ENCODE results near the gene CRK. TPM values are rescaled to one million over a fixed set of nuclear protein-coding genes. Genes with fewer than 3 reads are reported as not detected.
A peak's percentile ranks its signal among the peaks of the same experiment; 100 is the strongest.

Gene CRK
- total and polyA plus RNA-seq, 10 of the 15 experiments (the other 5 are each of a cell fraction or from before 2014, with no cell fraction given) = 11.1 to 23.8 (median 20.5) TPM

GRCh38 chr17:1460233-1460632 lies 4.2 kb upstream of the CRK start:
- Histone ChIP-seq H4K20me1 (ENCODE audit: control insufficient read depth, insufficient read depth) (no peaks in the 10 kb centered on the region), H2AFZ (ENCODE audit: control insufficient read depth, low read depth, low read length) (no peak overlapping the region), H3K27me3 (replicated peaks in 1 of 2; ENCODE audit: control insufficient read depth in 2 of 2, insufficient read depth in 2 of 2, low read length in 1 of 2) (no peaks in the 10 kb centered on the region), H3K4me2 (ENCODE audit: control insufficient read depth, insufficient read depth) (no peak overlapping the region), H3K4me3 (no peak overlapping the region), H3K9ac (ENCODE audit: control insufficient read depth, insufficient read depth, low read length) (no peak overlapping the region), H3K4me1 (ENCODE audit: control insufficient read depth, insufficient read depth, low read length) (peaks cover 19% of the 10 kb centered on the region), H3K36me3 (ENCODE audit: control insufficient read depth in 2 of 2, insufficient read depth in 2 of 2, low read length in 1 of 2) (no peaks in the 10 kb centered on the region), H3K79me2 (ENCODE audit: control insufficient read depth, insufficient read depth, low read length) (peaks cover 8% of the 10 kb centered on the region), H3K9me3 (replicated peaks; ENCODE audit: control insufficient read depth, insufficient read depth, low read length) (no peaks in the 10 kb centered on the region), H3K27ac (ENCODE audit: control insufficient read depth, insufficient read depth) (no peak overlapping the region)
- ATAC-seq (no peak), FAIRE-seq (no peak), DNase-seq (ENCODE audit: low read depth, low spot score) (no peak)
- WGBS (ENCODE audit: insufficient coverage, insufficient replicate concordance, low lambda C conversion rate, missing lambda C conversion rate) = 47% methylated on average over 6 of the region's 6 CpGs
- in situ Hi-C loops (cut with MboI) = no loop called here
- BruUV-seq (replicated peaks) = no TSS peak
- POLR2A ChIA-PET = interaction anchor here (0.5 to 1.3 kb wide), 4 partner anchors 15 to 55 kb away, joined by 3 to 5 read pairs (median 4); no protein-coding TSS in a partner anchor
- RAD21 ChIA-PET (ENCODE audit: unreplicated experiment) = interaction anchor here (0.8 kb wide), 1 partner anchor 63 kb away, joined by 3 read pairs; no protein-coding TSS in a partner anchor
- TF ChIP-seq STAT1 (conservative IDR thresholded peaks at IDR 0.05) (no peak), EGR1 (IDR thresholded peaks at IDR 0.05; ENCODE audit: borderline replicate concordance in 1 of 2, low read depth in 2 of 2, low read length in 2 of 2) (no peak), NFYB (IDR thresholded peaks at IDR 0.05; ENCODE audit: insufficient read depth, low read depth, low read length) (no peak), PBX3 (IDR thresholded peaks at IDR 0.05; ENCODE audit: insufficient replicate concordance, low read depth, low read length) (peak; percentile 9), SREBF2 (IDR thresholded peaks at IDR 0.05; ENCODE audit: low read length) (no peak), E2F8 (IDR thresholded peaks at IDR 0.05; ENCODE audit: low read depth, partially characterized antibody) (no peak), GABPA (IDR thresholded peaks at IDR 0.05; ENCODE audit: low read depth) (no peak), PAX5 (IDR thresholded peaks at IDR 0.05; ENCODE audit: borderline replicate concordance, low read depth, low read length) (no peak)
- intact Hi-C loops (cut with micrococcal nuclease; ENCODE audit: unreplicated experiment) = no loop called here
- CTCF ChIA-PET = interaction anchor here (0.9 kb wide), 1 partner anchor 68 kb away, joined by 3 read pairs; no protein-coding TSS in a partner anchor
- SMC1A ChIA-PET (ENCODE audit: uncharacterized antibody, unreplicated experiment) = interaction anchor here (0.7 to 1.6 kb wide), 4 partner anchors 14 to 107 kb away, joined by 3 to 5 read pairs (median 4); partner anchors contain the start of gene MYO1C
